Mammary epithelial cell (primary cell): Measurements from ENCODE around the gene SALL1.

Experiments
- EZH2 ChIP-seq: IDR thresholded peaks from 2 replicates; pipeline ENCODE4 v1.6.1; 2012; ENCODE audit warnings: low read length, inconsistent platforms, borderline replicate concordance
- TF ChIP-seq, protein P1 (sequence below), 2 donors: IDR thresholded peaks in 1 of 2; conservative IDR thresholded peaks in 1 of 2; 2 replicates each; pipeline ENCODE4 v1.5.1; 2011 to 2012; ENCODE audit warnings: inconsistent platforms in 2 of 2, low read length in 2 of 2, mild to moderate bottlenecking in 2 of 2, control low read depth in 1 of 2, low read depth in 1 of 2; ENCODE audit not compliant: insufficient read depth in 1 of 2; ENCODE audit errors: extremely low read depth in 1 of 2

DNA sequence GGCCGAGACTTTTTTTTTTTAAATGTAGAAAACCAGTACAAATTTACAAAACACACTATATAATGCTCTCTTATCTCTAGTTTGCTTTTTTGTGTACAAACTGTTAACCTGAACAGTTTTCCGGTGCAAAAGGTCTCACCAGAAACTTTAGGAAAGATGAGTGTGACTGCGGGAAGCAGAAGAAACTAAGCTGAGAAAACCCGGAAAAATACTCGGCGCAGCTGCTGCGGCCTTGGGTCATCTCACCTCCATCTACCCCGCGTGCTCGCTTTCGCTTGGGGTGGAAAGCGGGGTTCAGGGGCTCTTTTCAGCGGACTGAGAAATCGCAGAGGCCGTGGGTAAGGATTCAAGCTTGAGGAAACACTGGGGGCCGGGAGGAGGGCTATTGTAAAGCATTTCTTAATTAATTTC, 1.8 kb downstream of the SALL1 start:
- TF ChIP-seq, protein P1, sequence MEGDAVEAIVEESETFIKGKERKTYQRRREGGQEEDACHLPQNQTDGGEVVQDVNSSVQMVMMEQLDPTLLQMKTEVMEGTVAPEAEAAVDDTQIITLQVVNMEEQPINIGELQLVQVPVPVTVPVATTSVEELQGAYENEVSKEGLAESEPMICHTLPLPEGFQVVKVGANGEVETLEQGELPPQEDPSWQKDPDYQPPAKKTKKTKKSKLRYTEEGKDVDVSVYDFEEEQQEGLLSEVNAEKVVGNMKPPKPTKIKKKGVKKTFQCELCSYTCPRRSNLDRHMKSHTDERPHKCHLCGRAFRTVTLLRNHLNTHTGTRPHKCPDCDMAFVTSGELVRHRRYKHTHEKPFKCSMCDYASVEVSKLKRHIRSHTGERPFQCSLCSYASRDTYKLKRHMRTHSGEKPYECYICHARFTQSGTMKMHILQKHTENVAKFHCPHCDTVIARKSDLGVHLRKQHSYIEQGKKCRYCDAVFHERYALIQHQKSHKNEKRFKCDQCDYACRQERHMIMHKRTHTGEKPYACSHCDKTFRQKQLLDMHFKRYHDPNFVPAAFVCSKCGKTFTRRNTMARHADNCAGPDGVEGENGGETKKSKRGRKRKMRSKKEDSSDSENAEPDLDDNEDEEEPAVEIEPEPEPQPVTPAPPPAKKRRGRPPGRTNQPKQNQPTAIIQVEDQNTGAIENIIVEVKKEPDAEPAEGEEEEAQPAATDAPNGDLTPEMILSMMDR (conservative IDR thresholded peaks at IDR 0.05 in 1 of 2, IDR thresholded peaks at IDR 0.05 in 1 of 2; ENCODE audit: extremely low read depth in 1 of 2, insufficient read depth in 1 of 2, low read depth in 1 of 2, low read length in 2 of 2): no peak
- no peak for TF ChIP-seq EZH2
